K562 (cell line): ENCODE data around the gene OPRL1. TPM values are rescaled to one million over a fixed set of nuclear protein-coding genes. Genes with fewer than 3 reads are reported as not detected.

Source experiments
- BMI1 ChIP-seq: fragments of 150-350 bp; IDR thresholded peaks from 2 replicates; pipeline ENCODE4 v1.6.1; 2014; ENCODE audit warnings: low read length
- FUS ChIP-seq: fragments of 200-400 bp; formaldehyde crosslinking; optimal IDR thresholded peaks from 2 replicates; pipeline ENCODE3; 2017; ENCODE audit warnings: low read depth, low read length
- HDAC8 ChIP-seq: fragments of 450-650 bp; IDR thresholded peaks from 2 replicates; pipeline ENCODE4 v1.6.1; 2016; ENCODE audit warnings: mild to moderate bottlenecking, missing genetic modification characterization, moderate library complexity, missing compliant biosample characterization
- KLF16 ChIP-seq: IDR thresholded peaks from 2 replicates; pipeline ENCODE4 v1.6.1; 2016; ENCODE audit warnings: antibody characterized with exemption
- L3MBTL2 ChIP-seq: fragments of 450-650 bp; IDR thresholded peaks from 2 replicates; pipeline ENCODE4 v1.6.1; 2016; ENCODE audit warnings: mild to moderate bottlenecking, moderate library complexity
- MEIS2 ChIP-seq: fragments of 450-650 bp; IDR thresholded peaks from 2 replicates; pipeline ENCODE4 v1.6.1; 2014; ENCODE audit warnings: mild to moderate bottlenecking; ENCODE audit not compliant: partially characterized antibody
- NFRKB ChIP-seq: fragments of 450-650 bp; IDR thresholded peaks from 2 replicates; pipeline ENCODE4 v1.6.1; 2016; ENCODE audit warnings: low read depth
- PCBP1 ChIP-seq: fragments of 200-400 bp; formaldehyde crosslinking; IDR thresholded peaks from 2 replicates; pipeline ENCODE4 v1.6.1; 2018; ENCODE audit warnings: mild to moderate bottlenecking, low read depth, low read length; ENCODE audit not compliant: poor library complexity, severe bottlenecking
- RBBP5 ChIP-seq: fragments of 200-600 bp; sonication (generic); IDR thresholded peaks from 2 replicates; pipeline ENCODE4 v1.6.1; 2012; ENCODE audit warnings: borderline replicate concordance, mild to moderate bottlenecking, low read length, control low read depth, inconsistent platforms; ENCODE audit not compliant: insufficient read depth, poor library complexity, severe bottlenecking
- SMC3 ChIP-seq: conservative IDR thresholded peaks from 2 replicates; pipeline ENCODE4 v1.6.1; 2011; ENCODE audit warnings: low read depth, low read length, improper control_type of control experiment; ENCODE audit not compliant: insufficient read depth
- STAT6 ChIP-seq: sonication (generic); formaldehyde crosslinking; IDR thresholded peaks from 2 replicates; pipeline ENCODE4 v1.8.1; 2023; ENCODE audit warnings: mild to moderate bottlenecking, missing genetic modification reagents
- THRA ChIP-seq: fragments of 450-650 bp; IDR thresholded peaks from 2 replicates; pipeline ENCODE4 v1.6.1; 2017; ENCODE audit warnings: mild to moderate bottlenecking, moderate library complexity
- ZBTB9 ChIP-seq: fragments of 450-650 bp; formaldehyde crosslinking; IDR thresholded peaks from 2 replicates; pipeline ENCODE4 v1.4.0; 2020; ENCODE audit warnings: mild to moderate bottlenecking, moderate library complexity
- ZNF592 ChIP-seq: fragments of 450-650 bp; IDR thresholded peaks from 2 replicates; pipeline ENCODE4 v1.6.1; 2017; ENCODE audit warnings: antibody characterized with exemption, mild to moderate bottlenecking
- polyA plus RNA-seq, 8 experiments: library from polyadenylated mRNA; depleted of rRNA in 4 of 8; stranded (reverse) in 5 of 8; unstranded in 3 of 8; fragments of >200 nt; fragmentation: Nextera tagmentation in 2 of 8; fragmentation: Illumina TruSeq in 1 of 8; extraction: Ambion mirVana in 2 of 8; extraction: Trizol in 1 of 8; gene quantifications; 2 replicates each; pipeline versions ENCODE4 v1.2.1 to v1.2.3, GENCODE V29; 2011 to 2014; ENCODE audit warnings: inconsistent platforms in 1 of 8, missing spikeins in 1 of 8
- total RNA-seq, 7 experiments: library from RNA; depleted of rRNA in 6 of 7; stranded (reverse); fragments of >200 nt in 6 of 7; fragmentation: Illumina TruSeq in 2 of 7; extraction: Trizol in 2 of 7; gene quantifications; 2 replicates each; pipeline versions ENCODE4 v1.2.1 to v1.2.3, GENCODE V29; 2011 to 2021; ENCODE audit warnings: low replicate concordance in 1 of 7

OPRL1 gene
- total and polyA plus RNA-seq, 9 of the 15 experiments (the other 6 are each of a cell fraction or from before 2014, with no cell fraction given): 0.06 to 0.33 (median 0.11) TPM; not detected in 2

DNA sequence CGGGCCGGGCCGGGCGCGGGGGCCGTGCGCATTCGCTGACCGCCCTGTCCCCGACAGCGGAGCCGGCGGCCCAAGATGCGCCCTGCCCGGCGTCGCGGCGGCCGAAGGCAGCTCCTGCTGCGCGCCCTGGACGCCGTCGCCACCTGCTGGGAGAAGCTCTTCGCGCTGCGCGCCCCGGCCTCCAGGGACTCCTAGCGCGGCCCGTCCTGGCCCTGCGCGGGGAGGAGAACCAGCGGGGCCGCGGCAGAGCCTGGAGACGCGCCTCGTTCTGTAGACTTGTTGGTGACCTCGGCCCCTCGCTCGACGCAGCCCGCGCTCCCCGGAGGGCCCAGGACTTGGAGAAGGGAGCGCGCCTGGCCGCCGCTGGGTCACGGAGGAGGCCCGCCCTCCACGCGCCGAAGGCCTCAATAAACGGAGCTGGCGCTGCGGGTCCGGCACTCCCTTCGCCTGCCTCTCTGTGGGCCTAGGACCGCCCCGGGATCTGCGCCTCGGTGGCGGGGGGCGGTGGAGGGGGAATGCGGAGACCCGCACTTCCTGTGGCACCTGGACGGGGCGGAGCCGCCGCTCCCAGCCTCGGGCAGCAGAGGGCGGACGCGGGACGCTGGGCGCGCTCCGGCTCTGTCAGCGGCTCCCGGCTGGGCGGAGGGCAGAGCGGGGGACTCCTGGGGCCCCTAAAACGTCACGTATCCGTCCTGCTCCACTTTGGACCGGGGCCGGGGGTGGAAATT, 41.2 kb upstream of the OPRL1 start (continued):
- TF ChIP-seq FUS (peak; percentile 92), SMC3 (peak; percentile 40), THRA (no peak), ZNF592 (peak; percentile 55), KLF16 (peak; percentile 3; the same call in 1 of the 2 replicates), MEIS2 (peak; percentile 45), L3MBTL2 (peak; percentile 93), PCBP1 (peak; percentile 89), NFRKB (no peak), BMI1 (no peak), ZBTB9 (CRISPR knock-in tag) (peak; percentile 58; the same call in 1 of the 2 replicates), STAT6 (CRISPR knock-in tag) (0 out of 2 replicates have a peak, but pooled peaks have one; percentile 71), RBBP5 (peak; percentile 43), HDAC8 (tag) (0 out of 2 replicates have a peak, but pooled peaks have one; percentile 55)
